HuH-7 (cell line): ENCODE results near the gene NTMT2.

Source experiments
- DNase-seq: peaks from one replicate; pipeline ENCODE4 v3.0.0; 2011; ENCODE audit warnings: low spot score

Gene NTMT2

GRCh38 chr1:170210142-170210541 lies 64.4 kb downstream of the NTMT2 start:
- DNase-seq, result no peak

- no peak for DNase-seq
Measured at GRCh38 chr1:170213596-170213995, 67.8 kb downstream of the NTMT2 start.

GRCh38 chr1:170214117-170215032 lies 68.6 kb downstream of the NTMT2 start:
- no peak for DNase-seq

GRCh38 chr1:170215072-170215885 lies 69.5 kb downstream of the NTMT2 start:
- DNase-seq, result no peak

GRCh38 chr1:170217517-170218256 lies 71.9 kb downstream of the NTMT2 start:
- no peak for DNase-seq

- no peak for DNase-seq
Measured at GRCh38 chr1:170218257-170218650, 72.5 kb downstream of the NTMT2 start.
